HCT116 (cell line): ENCODE results near the gene AVL9. TPM values are rescaled to one million over a fixed set of nuclear protein-coding genes. Genes with fewer than 3 reads are reported as not detected.

Experiments
- ATAC-seq: fragments of 200-7000 bp; cut with Tn5 transposase; 2 replicates; pipeline ENCODE4 v1.9.1; 2020; ENCODE audit warnings: mild to moderate bottlenecking, moderate library complexity
- Bru-seq: library from RNA; stranded (reverse); fragments of 400-500 nt; gene quantifications from one replicate; lab custom pipeline; 2021; lab: Mats Ljungman, UMichigan
- BruChase-seq, 2 experiments: library from RNA; stranded (reverse); fragments of 400-500 nt; gene quantifications; one replicate each; lab custom pipeline; 2021; lab: Mats Ljungman, UMichigan
- BruUV-seq: library from RNA; stranded (reverse); fragments of 400-500 nt; replicated peaks from 2 replicates; lab custom pipeline; 2021; lab: Mats Ljungman, UMichigan
- CTCF ChIA-PET: fragments of 300-600 bp; sonication (Branson Sonifier 250); formaldehyde crosslinking; loops from one replicate; lab custom pipeline; 2021; ENCODE audit warnings: antibody characterized with exemption; lab: Charles Lee
- POLR2A ChIA-PET: fragments of 300-600, 350-600 bp; sonication (Branson Sonifier 250); formaldehyde crosslinking; loops from one replicate; lab custom pipeline; 2021; ENCODE audit warnings: antibody characterized with exemption; lab: Charles Lee
- RAD21 ChIA-PET, 2 experiments: fragments of 300-600 bp; sonication (Branson Sonifier 250); formaldehyde crosslinking; loops; one replicate each; lab custom pipeline; 2023; ENCODE audit warnings: low total read pairs in 2 of 2; ENCODE audit not compliant: uncharacterized antibody in 2 of 2, unreplicated experiment in 2 of 2, low non-redundant PET in 1 of 2; lab: Charles Lee
- DNase-seq: peaks from one replicate; pipeline ENCODE4 v3.0.0-alpha.2; 2010; ENCODE audit warnings: low read depth, low spot score
- H2AFZ ChIP-seq: fragments of 200-600 bp; shearing (Covaris generic), sonication (generic); 2 replicates; pipeline ENCODE4 v1.6.1; 2017; ENCODE audit warnings: low read depth, mixed run types, mixed read lengths, antibody characterized with exemption, low read length; ENCODE audit not compliant: poor library complexity, severe bottlenecking
- H3K27ac ChIP-seq: 2 replicates; pipeline ENCODE4 v1.5.1; 2012; ENCODE audit warnings: low read depth, low read length
- H3K27me3 ChIP-seq: fragments of 200-600 bp; sonication (generic); 2 replicates; pipeline ENCODE4 v1.6.1; 2016; ENCODE audit warnings: mixed run types, low read length, mixed read lengths; ENCODE audit not compliant: insufficient read depth
- H3K36me3 ChIP-seq, 2 experiments: fragments of 200-500 bp in 1 of 2; fragments of 200-600 bp in 1 of 2; sonication (Bioruptor generic) in 1 of 2; sonication (generic) in 1 of 2; 2 replicates each; pipeline versions ENCODE4 v1.5.1 to v1.6.1; 2014 to 2016; ENCODE audit warnings: low read length in 2 of 2, inconsistent platforms in 1 of 2, mixed read lengths in 1 of 2, mixed run types in 1 of 2; ENCODE audit not compliant: insufficient read depth in 2 of 2, control insufficient read depth in 1 of 2
- H3K4me1 ChIP-seq, 2 experiments: fragments of 200-600 bp in 1 of 2; sonication (generic) in 1 of 2; 2 replicates each; pipeline versions ENCODE4 v1.5.1 to v1.6.1; 2012 to 2017; ENCODE audit warnings: low read length in 2 of 2, inconsistent platforms in 1 of 2, mild to moderate bottlenecking in 1 of 2, mixed read lengths in 1 of 2, mixed run types in 1 of 2, moderate library complexity in 1 of 2; ENCODE audit not compliant: insufficient read depth in 2 of 2, control insufficient read depth in 1 of 2
- H3K4me2 ChIP-seq: fragments of 200-600 bp; sonication (generic); 2 replicates; pipeline ENCODE4 v1.6.1; 2017; ENCODE audit warnings: mixed run types, low read length, mixed read lengths
- H3K4me3 ChIP-seq, 2 experiments: fragments of 200-600 bp in 1 of 2; sonication (generic) in 1 of 2; replicated peaks in 1 of 2; 2 replicates each; pipeline ENCODE4 v1.5.1; 2011 to 2016; ENCODE audit warnings: low read length in 2 of 2, control low read depth in 1 of 2, low read depth in 1 of 2, mild to moderate bottlenecking in 1 of 2, mixed read lengths in 1 of 2, mixed run types in 1 of 2
- H3K79me2 ChIP-seq: fragments of 200-600 bp; sonication (generic); 2 replicates; pipeline ENCODE4 v1.6.1; 2017; ENCODE audit warnings: mild to moderate bottlenecking, mixed run types, low read length, moderate library complexity, mixed read lengths; ENCODE audit not compliant: insufficient read depth
- H3K9ac ChIP-seq: fragments of 200-600 bp; sonication (generic); 2 replicates; pipeline ENCODE4 v1.6.1; 2016; ENCODE audit warnings: low read length, mixed read lengths
- H3K9me2 ChIP-seq: fragments of 200-600 bp; sonication (generic), shearing (Covaris generic); 2 replicates; pipeline ENCODE4 v1.6.1; 2017; ENCODE audit warnings: mixed run types, mild to moderate bottlenecking, moderate library complexity; ENCODE audit not compliant: insufficient read depth
- H3K9me3 ChIP-seq, 2 experiments: fragments of 200-500 bp in 1 of 2; fragments of 200-600 bp in 1 of 2; sonication (Bioruptor generic) in 1 of 2; sonication (generic) in 1 of 2; 2 replicates each; pipeline ENCODE4 v1.6.1; 2014 to 2017; ENCODE audit warnings: low read length in 2 of 2, mixed read lengths in 2 of 2, inconsistent platforms in 1 of 2, low read depth in 1 of 2, mild to moderate bottlenecking in 1 of 2, mixed run types in 1 of 2, moderate library complexity in 1 of 2; ENCODE audit not compliant: control insufficient read depth in 1 of 2, insufficient read depth in 1 of 2
- H4K20me1 ChIP-seq: fragments of 200-600 bp; sonication (generic), shearing (Covaris generic); 2 replicates; pipeline ENCODE4 v1.6.1; 2017; ENCODE audit warnings: mixed run types, mild to moderate bottlenecking, moderate library complexity; ENCODE audit not compliant: insufficient read depth
- CBX3 ChIP-seq: IDR thresholded peaks from 2 replicates; pipeline ENCODE4 v1.6.1; 2012; ENCODE audit warnings: low read depth
- ELF1 ChIP-seq: IDR thresholded peaks from 2 replicates; pipeline ENCODE4 v1.6.1; 2012; ENCODE audit warnings: low read depth, borderline replicate concordance
- JUND ChIP-seq: IDR thresholded peaks from 2 replicates; pipeline ENCODE4 v1.6.1; 2012
- POLR2A ChIP-seq: IDR thresholded peaks from 2 replicates; pipeline ENCODE4 v1.7.0; 2011; ENCODE audit warnings: borderline replicate concordance; ENCODE audit not compliant: insufficient read depth, insufficient read length; ENCODE audit errors: extremely low read depth
- POLR2AphosphoS5 ChIP-seq: IDR thresholded peaks from 2 replicates; pipeline ENCODE4 v1.6.1; 2011; ENCODE audit warnings: mild to moderate bottlenecking, low read depth, low read length, moderate library complexity
- REST ChIP-seq: IDR thresholded peaks from 2 replicates; pipeline ENCODE4 v1.6.1; 2012; ENCODE audit warnings: low read depth
- SIN3A ChIP-seq: IDR thresholded peaks from 2 replicates; pipeline ENCODE4 v1.6.1; 2012; ENCODE audit warnings: low read depth
- SP1 ChIP-seq: IDR thresholded peaks from 2 replicates; pipeline ENCODE4 v1.6.1; 2012; ENCODE audit warnings: low read depth
- SRF ChIP-seq: IDR thresholded peaks from 2 replicates; pipeline ENCODE4 v1.6.1; 2012; ENCODE audit warnings: low read depth
- YY1 ChIP-seq: IDR thresholded peaks from 2 replicates; pipeline ENCODE4 v1.6.1; 2011; ENCODE audit warnings: low read length, low read depth, moderate library complexity, mild to moderate bottlenecking; ENCODE audit not compliant: insufficient replicate concordance; ENCODE audit errors: extremely low read depth
- ZFX ChIP-seq: fragments of 450-650 bp; IDR thresholded peaks from 2 replicates; pipeline ENCODE4 v1.6.1; 2017
- intact Hi-C: fragments of 100-400 bp; cut with micrococcal nuclease; formaldehyde crosslinking; loops from 2 replicates; pipeline ENCODE4 v1.10.0; 2022
- long read RNA-seq: library from polyadenylated mRNA; unstranded; transcript quantifications from one replicate; pipeline ENCODE4 v2.0.0, GENCODE V29; 2021; ENCODE audit not compliant: unreplicated experiment
- polyA plus RNA-seq: library from polyadenylated mRNA; unstranded; fragments of >200 nt; gene quantifications from 2 replicates; pipeline ENCODE4 v1.2.1, GENCODE V29; 2012; ENCODE audit warnings: missing spikeins
- total RNA-seq: library from RNA; stranded (reverse); gene quantifications from one replicate; pipeline ENCODE4 v1.2.1, GENCODE V29; 2021; ENCODE audit not compliant: unreplicated experiment
- TF ChIP-seq, protein P1 (sequence below): IDR thresholded peaks from 2 replicates; pipeline ENCODE4 v1.6.1; 2012
- TF ChIP-seq, protein P2 (sequence below): IDR thresholded peaks from 2 replicates; pipeline ENCODE4 v1.6.1; 2012

The AVL9 gene
- total RNA-seq, result 89.0 TPM
- polyA plus RNA-seq, result 32.4 and 42.3 TPM in 2 replicates
- percentile 88 among the genes with signal in this experiment for Bru-seq, nascent RNA
- percentile 92 among the genes with signal in this experiment for BruChase-seq, experiment 1, labeled RNA remaining after a 6-hour chase
- BruChase-seq, experiment 2, labeled RNA remaining after a 2-hour chase, result percentile 90 among the genes with signal in this experiment
- long read RNA-seq, full-length matches to known transcripts, result 26 of 75 reads
- long read RNA-seq, partial matches to known transcripts, result 4 of 75 reads
- long read RNA-seq, other reads (novel, unspliced or antisense), result 45 of 75 reads

DNA sequence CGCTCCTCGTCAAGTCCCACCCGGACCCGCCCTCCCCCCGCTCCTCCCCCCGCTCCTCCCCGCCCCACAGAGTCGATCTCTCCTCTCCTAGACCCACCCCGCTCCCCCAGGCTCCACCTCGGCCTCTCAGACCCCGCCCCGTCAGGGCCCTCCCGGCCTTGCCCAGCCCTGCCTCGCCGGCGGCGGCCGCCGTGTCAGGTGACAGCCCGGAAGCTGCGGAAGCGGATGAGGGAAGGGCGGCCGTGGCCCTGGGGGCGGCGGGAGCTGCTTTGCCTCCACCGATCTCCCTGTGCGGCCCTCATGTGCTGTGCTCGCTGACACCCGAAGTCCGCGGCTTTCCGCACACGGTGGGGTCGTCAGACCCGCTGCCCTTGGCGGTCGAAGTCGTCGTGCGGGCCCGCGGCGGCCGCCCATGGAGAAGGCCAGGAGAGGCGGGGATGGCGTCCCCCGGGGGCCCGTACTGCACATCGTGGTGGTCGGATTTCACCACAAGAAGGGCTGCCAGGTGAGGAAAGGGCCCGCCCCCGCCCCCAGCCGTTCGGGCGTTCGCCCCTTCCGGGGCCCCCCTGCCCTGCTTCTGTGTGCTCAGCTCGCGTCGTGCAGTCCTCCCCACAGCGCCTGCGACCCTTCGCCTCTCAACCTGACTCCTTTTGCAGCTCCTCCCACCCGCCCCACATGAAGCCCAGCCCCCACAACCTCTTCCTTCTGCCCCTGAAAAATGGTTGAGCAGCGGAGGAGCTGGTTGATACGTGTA lies at the start of gene AVL9:
Gene AVL9 (plus strand): TSS at position 192 of the 754 bp plus-strand sequence. CDS start 221 bp downstream, at position 413.
- Histone ChIP-seq H2AFZ (peak within 1 kb of the TSS; percentile 37), H3K79me2 (peaks cover 46% of the 10 kb centered on the region), H3K4me2 (peak within 1 kb of the TSS; percentile 80), H3K4me1 (peaks cover 9 to 26% of the 10 kb centered on the region in 2 experiments), H3K36me3 (no peaks in the 10 kb centered on the region), H3K27ac (peak within 1 kb of the TSS; percentile 79), H3K27me3 (no peaks in the 10 kb centered on the region), H4K20me1 (no peaks in the 10 kb centered on the region), H3K9ac (peak within 1 kb of the TSS; percentile 80)
- DNase-seq (peak; percentile 90), ATAC-seq (peak; percentile 97)
- POLR2A ChIA-PET, result interaction anchor here (0.6 to 1.2 kb wide), 3 partner anchors 10 to 174 kb away, joined by 3 to 9 read pairs (median 4); no protein-coding TSS in a partner anchor
- no TSS peak for BruUV-seq
- intact Hi-C loops, result loop anchor here (10.0 kb wide), 1 partner anchor 1901 kb away; the partner anchor contains the start of gene GARS1
- CTCF ChIA-PET, result interaction anchor here (0.7 to 0.9 kb wide), 2 partner anchors 164 to 1518 kb away, joined by 3 read pairs; no protein-coding TSS in a partner anchor
- RAD21 ChIA-PET, result no interaction called here
- TF ChIP-seq SP1, result peak; percentile 37; the same call in 1 of the 2 replicates
- TF ChIP-seq POLR2AphosphoS5, result peak; percentile 96
- peak; percentile 29 for TF ChIP-seq CBX3
- peak; percentile 78 for TF ChIP-seq SIN3A
- TF ChIP-seq, protein P1, sequence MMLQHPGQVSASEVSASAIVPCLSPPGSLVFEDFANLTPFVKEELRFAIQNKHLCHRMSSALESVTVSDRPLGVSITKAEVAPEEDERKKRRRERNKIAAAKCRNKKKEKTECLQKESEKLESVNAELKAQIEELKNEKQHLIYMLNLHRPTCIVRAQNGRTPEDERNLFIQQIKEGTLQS, result no peak
- TF ChIP-seq, protein P2, sequence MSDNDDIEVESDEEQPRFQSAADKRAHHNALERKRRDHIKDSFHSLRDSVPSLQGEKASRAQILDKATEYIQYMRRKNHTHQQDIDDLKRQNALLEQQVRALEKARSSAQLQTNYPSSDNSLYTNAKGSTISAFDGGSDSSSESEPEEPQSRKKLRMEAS, result peak; percentile 66
- peak; percentile 71 for TF ChIP-seq YY1
- TF ChIP-seq ZFX, result peak; percentile 90
- no peak for TF ChIP-seq SRF
- peak; percentile 85 for TF ChIP-seq POLR2A
- TF ChIP-seq JUND, result no peak; the same call in 1 of the 2 replicates
- TF ChIP-seq REST, result no peak
- TF ChIP-seq ELF1, result peak; percentile 73
- TF ChIP-seq, all 23 proteins: peak for 9
- H3K9me2 ChIP-seq, result no peaks in the 10 kb centered on the region
- no peaks in the 10 kb centered on the region for H3K9me3 ChIP-seq
- peak within 1 kb of the TSS; percentile 79 to 81 for H3K4me3 ChIP-seq
